Activated naive CD4-positive, alpha-beta T cell (primary cell): ENCODE data around the gene BTBD7.
"Not testable (repeated sequence)": the region's sequence is repeated elsewhere in the genome, so short reads cannot be mapped to it uniquely, and the experiment has no call there.

Source experiments
- DNase-seq, 4 experiments: peaks; one replicate each; lab custom pipeline; 2025; lab: John Stamatoyannopoulos, UW

The BTBD7 gene

DNA sequence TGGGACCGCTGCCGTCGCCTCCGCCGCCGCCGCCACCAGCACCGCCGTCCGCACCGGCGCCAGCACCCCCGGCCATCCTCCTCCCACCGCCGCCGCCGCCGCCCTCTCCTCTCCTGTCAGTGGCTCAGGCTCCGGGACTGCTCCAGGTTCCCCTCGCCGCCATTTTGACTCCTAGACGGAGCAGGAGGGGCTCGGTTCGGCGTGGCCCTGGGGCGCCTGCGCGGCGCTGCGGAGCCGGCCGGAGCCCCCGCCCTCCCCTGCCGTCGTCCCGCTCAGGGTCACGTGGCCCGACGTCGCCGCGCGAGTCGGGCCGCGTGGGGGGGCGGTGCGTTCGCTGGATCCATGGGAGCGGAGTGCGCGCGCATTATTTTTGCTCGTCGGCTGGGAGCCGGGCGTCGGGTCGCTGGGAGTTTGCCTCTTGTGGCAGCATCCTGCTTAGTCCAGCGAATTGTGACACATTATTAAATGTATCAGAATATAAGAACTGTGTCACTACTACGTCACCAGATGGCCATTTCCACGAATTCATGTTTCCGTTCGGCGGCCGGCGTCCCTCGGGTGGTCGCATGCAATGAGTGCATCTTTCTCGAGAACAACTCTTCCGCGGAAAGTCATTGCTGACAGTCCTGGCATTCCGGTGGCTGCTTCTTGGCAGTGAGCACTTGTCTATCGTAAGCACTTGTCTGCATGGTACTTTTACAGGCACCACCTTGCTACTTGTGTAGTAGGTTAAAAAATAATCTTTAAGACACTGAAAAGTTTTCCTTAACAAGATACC lies at the start of gene BTBD7:
Gene BTBD7, minus strand, starts transcription at position 184 of the 778 bp plus-strand sequence. CDS start 36,985 bp downstream, outside the sequence.
- DNase-seq = peak; percentile 76 to 95 (median 84)

DNA sequence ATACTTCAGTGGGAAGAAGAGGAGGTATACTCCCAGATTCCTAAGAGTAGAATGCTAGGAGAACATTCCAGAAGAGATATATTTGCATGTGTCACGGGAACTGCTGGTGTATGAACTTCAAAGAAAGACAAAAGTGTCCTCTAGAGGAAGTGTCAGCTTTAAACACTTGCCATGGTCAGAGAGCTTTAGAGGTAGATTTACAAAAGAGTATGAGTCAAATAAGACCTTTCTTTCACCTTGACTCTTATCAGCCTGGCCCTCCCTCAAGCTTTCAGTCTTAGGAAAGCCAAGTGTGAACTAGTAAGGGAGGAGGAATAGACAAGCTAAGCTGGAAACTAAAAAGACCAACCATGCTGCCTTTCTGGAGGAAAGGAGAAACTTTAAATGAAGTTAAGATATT lies 48.8 kb upstream of the BTBD7 start:
- no peak for DNase-seq

GRCh38 chr14:93379831-93380230 lies 47.0 kb upstream of the BTBD7 start:
- DNase-seq = no peak

- DNase-seq = no peak
Observed at GRCh38 chr14:93375673-93376156, 42.9 kb upstream of the BTBD7 start.

- DNase-seq = no peak
Observed at GRCh38 chr14:93369713-93370266, 37.0 kb upstream of the BTBD7 start.

GRCh38 chr14:93368996-93369712 lies 36.3 kb upstream of the BTBD7 start:
- DNase-seq = no peak

- DNase-seq = not testable (repeated sequence)
Observed at GRCh38 chr14:93354873-93355272, 22.0 kb upstream of the BTBD7 start.

DNA sequence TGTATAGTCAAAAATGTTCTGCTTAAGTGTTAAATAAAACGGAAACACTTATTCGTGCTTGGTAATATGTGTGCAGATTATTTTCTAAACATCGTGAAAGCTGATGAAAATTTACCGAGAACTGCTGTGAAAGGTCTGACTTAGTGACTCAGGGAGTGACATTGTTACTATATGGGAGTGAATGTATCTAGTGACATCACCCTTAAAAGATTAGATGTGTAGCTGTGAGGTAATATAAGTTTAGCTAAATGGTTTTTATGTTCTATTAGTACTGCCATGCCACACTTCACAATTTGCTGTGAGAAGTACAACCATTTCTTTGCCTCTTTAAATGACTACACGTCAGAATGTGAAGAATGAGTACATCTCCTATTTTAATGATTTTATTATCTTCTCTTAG lies 15.5 kb upstream of the BTBD7 start:
- no peak for DNase-seq

DNA sequence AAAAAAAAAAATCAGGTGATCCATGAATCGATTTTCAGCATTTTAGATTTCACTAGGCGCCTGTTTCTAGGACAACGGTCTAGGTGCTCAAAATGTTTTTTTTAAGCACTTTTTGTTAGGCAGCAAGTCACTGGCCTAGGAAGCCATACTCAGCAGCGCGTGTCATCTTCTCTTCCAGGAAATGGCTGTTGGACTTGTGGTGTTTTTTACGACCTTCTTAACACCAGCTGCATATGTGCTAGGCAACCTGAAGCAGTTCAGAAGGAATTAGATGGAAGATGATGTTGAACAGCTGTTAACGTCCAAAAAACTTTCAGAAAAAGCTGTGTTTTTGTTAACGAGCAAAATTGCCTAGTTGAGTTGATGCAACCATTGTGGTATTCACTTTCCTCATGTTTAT lies 15.0 kb upstream of the BTBD7 start:
- no peak for DNase-seq

DNA sequence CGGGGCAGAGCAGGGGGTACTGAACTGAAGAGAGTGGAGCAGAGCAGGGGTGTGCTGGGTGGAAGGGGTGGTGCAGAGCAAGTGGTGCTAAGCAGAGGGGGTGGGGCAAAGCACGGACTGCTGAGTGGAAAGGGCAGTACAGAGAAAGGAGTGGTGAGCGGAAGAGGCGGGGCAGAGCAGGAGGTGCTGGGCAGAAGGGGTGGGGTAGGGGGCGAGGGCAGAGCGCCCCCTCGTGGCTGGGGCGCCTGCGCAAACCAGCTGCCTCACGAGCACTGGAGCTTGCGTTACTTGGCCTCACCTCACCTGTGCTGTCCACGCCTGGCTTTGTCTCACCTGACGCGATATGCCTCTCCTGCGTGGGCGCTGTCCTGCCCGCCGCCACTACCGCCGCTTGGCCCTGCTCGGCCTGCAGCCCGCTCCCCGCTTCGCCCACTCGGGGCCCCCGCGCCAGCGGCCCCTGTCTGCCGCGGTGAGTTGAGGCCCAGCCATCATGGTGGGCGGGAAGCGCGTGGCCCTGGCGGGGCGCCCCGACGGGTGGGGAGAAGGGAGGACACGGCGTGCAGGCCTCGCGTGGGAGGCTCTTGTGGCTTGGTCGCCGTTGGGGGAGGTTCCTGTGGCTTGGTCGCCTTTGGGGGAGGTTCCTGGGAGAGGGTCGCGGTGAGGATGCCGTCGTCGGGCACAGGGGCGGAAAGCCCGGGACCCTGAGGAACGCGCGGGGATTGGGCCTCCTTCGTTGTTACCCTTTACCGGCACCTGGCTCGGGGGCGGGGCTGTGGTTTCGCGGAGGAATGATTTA lies 14.3 kb upstream of the BTBD7 start, which contains the start of gene COX8C:
Gene COX8C, plus strand, starts transcription at position 257 of the 796 bp plus-strand sequence. Its CDS starts 87 bp downstream, at position 344.
- no peak for DNase-seq

DNA sequence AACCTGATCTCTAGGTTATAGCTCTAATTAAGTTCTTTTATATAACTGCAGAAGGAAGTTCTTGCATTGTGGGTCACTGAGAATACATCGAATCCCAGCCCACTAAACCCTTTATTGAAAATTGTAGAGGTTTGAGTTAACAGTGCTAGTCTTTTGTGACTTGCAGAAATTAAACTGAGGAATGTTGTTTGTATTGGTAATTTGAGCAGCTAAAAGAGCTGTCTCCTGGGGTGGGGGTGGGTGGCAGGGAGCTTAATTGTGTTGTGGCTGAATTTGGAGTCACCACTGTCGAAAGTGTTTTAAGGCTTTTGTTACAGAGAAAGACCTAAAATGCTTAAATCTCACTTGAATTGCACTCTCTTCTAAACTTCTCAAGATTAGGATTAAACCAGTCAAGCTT lies 11.0 kb upstream of the BTBD7 start:
- no peak for DNase-seq

- DNase-seq = no peak
Observed at GRCh38 chr14:93343266-93343665, 10.4 kb upstream of the BTBD7 start.

DNA sequence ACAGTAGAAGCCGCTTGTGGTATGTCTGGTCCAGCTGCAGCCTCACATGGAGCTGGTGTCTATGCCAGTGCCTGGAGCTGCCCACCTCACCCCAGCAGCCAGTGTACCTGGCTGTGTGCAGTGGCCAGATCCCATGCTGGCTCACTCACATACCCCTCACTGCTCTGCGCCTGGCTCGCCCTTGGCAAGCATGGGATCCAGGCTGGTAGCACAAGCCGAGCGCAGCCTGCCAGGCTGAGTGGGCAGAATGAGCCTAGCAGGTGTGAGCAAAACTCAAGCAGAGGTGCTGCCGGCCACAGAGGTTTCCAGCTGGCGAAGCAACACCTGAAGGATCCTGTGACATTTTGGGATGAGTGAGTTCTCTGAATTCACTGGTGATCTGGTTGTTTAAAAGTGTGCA lies 5.0 kb upstream of the BTBD7 start:
- no peak for DNase-seq

DNA sequence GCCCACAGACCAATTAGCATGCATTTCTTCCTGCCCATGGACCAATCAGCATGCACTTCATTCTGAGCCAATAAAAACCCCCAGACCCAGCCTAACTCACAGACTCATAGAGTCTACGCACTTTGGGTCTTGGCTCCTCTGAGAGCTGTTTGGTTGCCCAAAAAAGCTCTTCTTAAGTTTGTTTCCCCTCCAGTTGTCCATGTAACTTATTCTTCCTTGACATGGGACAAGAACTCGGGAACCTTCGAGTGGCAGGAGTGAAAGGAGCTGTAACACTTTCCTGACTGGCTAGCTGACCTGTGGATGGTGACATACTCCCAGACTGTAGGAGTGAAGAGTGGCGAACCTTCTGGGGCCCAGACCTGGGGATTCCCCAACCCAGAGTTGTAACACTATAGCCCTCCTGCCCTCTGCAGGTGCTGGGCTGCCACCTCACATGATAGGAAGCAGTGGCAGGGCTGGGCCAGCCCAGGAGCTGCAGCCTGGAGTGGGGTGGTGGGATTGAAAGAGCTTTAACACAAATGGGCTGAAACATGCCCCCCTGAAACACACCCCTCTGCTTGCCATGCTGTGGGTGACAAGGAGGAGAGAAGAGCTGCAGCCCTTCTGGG lies 4.4 kb upstream of the BTBD7 start:
- DNase-seq = no peak

DNA sequence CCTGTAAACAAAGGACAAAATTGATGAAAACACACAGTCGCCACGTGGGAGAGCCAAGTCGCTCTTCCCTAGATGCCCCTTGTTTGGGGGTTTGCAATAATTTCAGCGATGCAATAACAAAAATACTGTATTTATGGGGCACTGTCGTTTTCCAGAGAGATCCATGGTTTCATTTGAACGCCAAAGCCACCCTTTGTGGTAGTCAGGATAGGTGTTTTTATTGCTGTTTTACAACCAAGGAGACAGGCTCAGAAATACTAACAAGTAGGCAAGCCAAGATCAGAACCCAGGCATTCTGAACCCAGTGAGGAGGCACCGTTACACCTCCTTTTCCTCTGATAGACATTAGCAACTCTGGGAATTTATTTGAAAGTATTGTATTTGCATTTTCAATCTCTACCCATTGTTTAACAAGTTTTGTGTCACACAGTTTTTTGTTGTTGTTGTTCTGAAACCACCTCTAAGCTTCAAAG lies 831 bp upstream of the BTBD7 start:
- DNase-seq = no peak

DNA sequence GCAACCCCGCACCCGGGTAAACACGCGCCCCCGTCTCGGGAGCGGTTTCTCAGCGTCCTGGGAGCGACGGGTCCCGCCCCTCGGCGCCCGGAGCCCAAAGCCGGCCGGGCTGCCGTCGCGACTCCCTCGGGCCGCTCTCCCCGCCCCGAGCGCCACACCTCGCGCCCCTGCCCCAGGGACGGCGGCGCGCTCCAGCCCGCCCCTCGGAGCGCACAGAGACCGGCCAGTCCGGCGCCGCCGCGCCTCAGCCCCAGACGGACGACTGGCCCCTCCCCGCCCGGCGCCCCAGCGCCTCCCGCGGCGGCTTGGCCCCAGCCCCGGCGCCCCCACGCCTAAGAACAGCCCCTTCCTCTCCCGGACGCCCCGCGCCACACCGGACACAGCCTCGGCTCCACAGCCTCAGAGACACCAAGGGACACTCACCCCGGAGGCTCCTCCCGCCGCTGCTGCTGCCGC lies 411 bp downstream of the BTBD7 start:
- peak in 1 of 4 experiments; percentile 7 for DNase-seq

GRCh38 chr14:93331728-93332396 lies 974 bp downstream of the BTBD7 start:
- DNase-seq = no peak

DNA sequence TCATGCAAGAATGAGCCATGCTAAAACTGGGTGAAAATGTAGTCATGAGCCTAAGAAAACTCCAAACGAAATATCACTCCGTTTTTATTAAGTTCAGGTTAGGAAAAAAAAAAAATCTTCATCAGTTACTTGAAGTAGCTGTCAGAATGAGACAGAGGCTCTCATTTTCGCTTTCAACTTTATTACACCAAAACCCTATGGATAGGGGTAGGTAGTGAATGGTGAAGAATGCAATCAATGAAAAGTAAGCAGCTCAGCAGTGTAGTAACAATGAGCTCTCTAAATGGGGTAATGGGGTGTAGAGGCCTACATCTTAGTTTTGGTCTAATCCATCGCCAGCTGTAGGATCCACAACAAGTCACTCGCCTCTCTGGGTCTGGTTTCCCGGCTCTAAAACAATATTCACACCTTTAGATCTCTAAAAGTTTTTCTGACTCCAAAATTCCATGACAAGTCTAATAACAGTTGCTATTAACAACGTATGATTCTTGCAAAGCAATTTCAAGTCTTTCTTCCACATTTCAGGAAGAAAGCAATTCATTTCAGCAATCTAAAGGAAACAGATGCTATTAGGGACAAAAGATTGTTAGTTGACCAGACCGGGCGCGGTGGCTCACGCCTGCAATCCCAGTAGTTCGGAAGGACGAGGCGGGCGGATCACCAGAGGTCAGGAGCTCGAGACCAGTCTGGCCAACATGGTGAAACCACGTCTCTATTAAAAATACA lies 1.7 kb downstream of the BTBD7 start:
- DNase-seq = no peak

- no peak for DNase-seq
Observed at GRCh38 chr14:93330609-93331000, 2.2 kb downstream of the BTBD7 start.
